Measurements from ENCODE around the gene STUM.

DNA sequence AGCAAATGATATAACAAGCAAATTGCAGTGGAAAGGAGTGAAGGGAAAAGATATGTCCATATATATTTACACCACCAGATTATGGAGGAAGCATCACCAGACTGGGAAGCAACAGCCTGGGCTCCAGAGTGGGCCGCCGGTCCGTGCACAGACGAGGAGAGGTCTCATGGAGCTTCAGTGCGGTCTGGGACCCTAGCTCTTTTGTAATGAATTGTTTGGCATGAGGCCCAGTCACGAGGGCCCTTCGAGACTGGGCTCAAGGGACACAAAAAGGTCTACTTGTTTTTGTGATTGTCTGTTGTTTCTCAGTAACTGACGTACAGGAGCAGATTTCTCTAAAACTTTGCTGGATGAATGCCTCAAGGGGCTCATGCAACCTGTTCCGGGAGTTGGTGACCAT lies 12.9 kb upstream of the STUM start:
- TF ChIP-seq, protein P1, sequence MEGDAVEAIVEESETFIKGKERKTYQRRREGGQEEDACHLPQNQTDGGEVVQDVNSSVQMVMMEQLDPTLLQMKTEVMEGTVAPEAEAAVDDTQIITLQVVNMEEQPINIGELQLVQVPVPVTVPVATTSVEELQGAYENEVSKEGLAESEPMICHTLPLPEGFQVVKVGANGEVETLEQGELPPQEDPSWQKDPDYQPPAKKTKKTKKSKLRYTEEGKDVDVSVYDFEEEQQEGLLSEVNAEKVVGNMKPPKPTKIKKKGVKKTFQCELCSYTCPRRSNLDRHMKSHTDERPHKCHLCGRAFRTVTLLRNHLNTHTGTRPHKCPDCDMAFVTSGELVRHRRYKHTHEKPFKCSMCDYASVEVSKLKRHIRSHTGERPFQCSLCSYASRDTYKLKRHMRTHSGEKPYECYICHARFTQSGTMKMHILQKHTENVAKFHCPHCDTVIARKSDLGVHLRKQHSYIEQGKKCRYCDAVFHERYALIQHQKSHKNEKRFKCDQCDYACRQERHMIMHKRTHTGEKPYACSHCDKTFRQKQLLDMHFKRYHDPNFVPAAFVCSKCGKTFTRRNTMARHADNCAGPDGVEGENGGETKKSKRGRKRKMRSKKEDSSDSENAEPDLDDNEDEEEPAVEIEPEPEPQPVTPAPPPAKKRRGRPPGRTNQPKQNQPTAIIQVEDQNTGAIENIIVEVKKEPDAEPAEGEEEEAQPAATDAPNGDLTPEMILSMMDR (IDR thresholded peaks at IDR 0.05): no peak
- TF ChIP-seq POLR2A (IDR thresholded peaks at IDR 0.05): no peak
